ENCODE measurements around the gene WDR37. TPM values are rescaled to one million over a fixed set of nuclear protein-coding genes. Genes with fewer than 3 reads are reported as not detected.

The WDR37 gene
- total RNA-seq, 1 experiment from 2014 or later = 3.2 TPM

- no peak for DNase-seq (ENCODE audit: low spot score)
These were observed 112.6 kb downstream of the WDR37 start for GRCh38 chr10:1168763-1169162.

- DNase-seq (ENCODE audit: low spot score) = no peak
These were observed 113.2 kb downstream of the WDR37 start for GRCh38 chr10:1169186-1169885.

GRCh38 chr10:1169981-1170866, 114.0 kb downstream of the WDR37 start:
- DNase-seq (ENCODE audit: low spot score) = no peak

- no peak for DNase-seq (ENCODE audit: low spot score)
These were observed 114.6 kb downstream of the WDR37 start for GRCh38 chr10:1170867-1171180.

- no peak for DNase-seq (ENCODE audit: low spot score)
These were observed 115.0 kb downstream of the WDR37 start for GRCh38 chr10:1171182-1171581.

GRCh38 chr10:1171586-1171985, 115.4 kb downstream of the WDR37 start:
- DNase-seq (ENCODE audit: low spot score) = no peak

GRCh38 chr10:1172256-1172984, 116.2 kb downstream of the WDR37 start:
- DNase-seq (ENCODE audit: low spot score) = no peak

GRCh38 chr10:1173091-1173490, 116.9 kb downstream of the WDR37 start:
- DNase-seq (ENCODE audit: low spot score) = no peak

- DNase-seq (ENCODE audit: low spot score) = no peak
These were observed 117.8 kb downstream of the WDR37 start for GRCh38 chr10:1174022-1174421.

- no peak for DNase-seq (ENCODE audit: low spot score)
These were observed 119.9 kb downstream of the WDR37 start for GRCh38 chr10:1175956-1176565.

GRCh38 chr10:1177936-1178335, 121.8 kb downstream of the WDR37 start:
- no peak for DNase-seq (ENCODE audit: low spot score)

GRCh38 chr10:1178506-1178905, 122.3 kb downstream of the WDR37 start:
- no peak for DNase-seq (ENCODE audit: low spot score)

GRCh38 chr10:1179346-1180070, 123.3 kb downstream of the WDR37 start:
- DNase-seq (ENCODE audit: low spot score) = no peak

GRCh38 chr10:1180071-1180730, 124.0 kb downstream of the WDR37 start:
- DNase-seq (ENCODE audit: low spot score) = no peak

- no peak for DNase-seq (ENCODE audit: low spot score)
These were observed 124.7 kb downstream of the WDR37 start for GRCh38 chr10:1180836-1181235.

Other genes with a start within 250 kb of the WDR37 start
- gene LARP4B, start 124.7 kb upstream of the WDR37 start, total RNA-seq (2014; rRNA removed; shearing (Covaris generic)) = 9.7 and 13.6 TPM in 2 replicates
- gene GTPBP4, start 68.0 kb upstream of the WDR37 start, total RNA-seq (2014; rRNA removed; shearing (Covaris generic)) = 28.8 and 29.1 TPM in 2 replicates
- not detected in 2 replicates for gene IDI2, start 30.5 kb upstream of the WDR37 start, total RNA-seq (2014; rRNA removed; shearing (Covaris generic))
- 76.1 and 96.9 TPM in 2 replicates for gene IDI1, start 7.3 kb upstream of the WDR37 start, total RNA-seq (2014; rRNA removed; shearing (Covaris generic))